ENCODE results near the gene ME1.

- no peak for TF ChIP-seq CTCF (IDR thresholded peaks at IDR 0.05; ENCODE audit: low read length)
- TF ChIP-seq EZH2 (optimal IDR thresholded peaks at IDR 0.05; ENCODE audit: low read depth, low read length): no peak
- no peak for TF ChIP-seq EZH2phosphoT487 (IDR thresholded peaks at IDR 0.05; ENCODE audit: low read length)
Measured at GRCh38 chr6:83476971-83477370, 46.1 kb upstream of the ME1 start.
